AG09309 (cell line): ENCODE measurements around the gene ARNT2.

Source experiments
- DNase-seq: peaks from one replicate; pipeline ENCODE4 v3.0.0-alpha.2; 2010; ENCODE audit warnings: low read depth
- H3K4me3 ChIP-seq: 2 replicates; pipeline ENCODE4 v1.5.1; 2011; ENCODE audit warnings: mild to moderate bottlenecking, low read depth, low read length, moderate library complexity; ENCODE audit not compliant: control insufficient read depth
- CTCF ChIP-seq: IDR thresholded peaks from 2 replicates; pipeline ENCODE4 v1.5.1; 2011; ENCODE audit warnings: mild to moderate bottlenecking, low read depth, low read length, inconsistent platforms; ENCODE audit not compliant: insufficient read depth, control insufficient read depth; ENCODE audit errors: missing control alignments

Gene ARNT2

GRCh38 chr15:80577552-80578205, 173.5 kb downstream of the ARNT2 start:
- DNase-seq = no peak
- no peak overlapping the region for H3K4me3 ChIP-seq
- no peak for TF ChIP-seq CTCF

- no peak for DNase-seq
- no peak overlapping the region for H3K4me3 ChIP-seq
- no peak for TF ChIP-seq CTCF
Observed at GRCh38 chr15:80578206-80578595, 174.0 kb downstream of the ARNT2 start.

GRCh38 chr15:80578871-80579270, 174.7 kb downstream of the ARNT2 start:
- no peak for TF ChIP-seq CTCF
- no peak overlapping the region for H3K4me3 ChIP-seq
- no peak for DNase-seq

GRCh38 chr15:80579611-80580010, 175.4 kb downstream of the ARNT2 start:
- no peak for TF ChIP-seq CTCF
- no peak for DNase-seq
- H3K4me3 ChIP-seq = no peak overlapping the region

GRCh38 chr15:80580106-80580505, 175.9 kb downstream of the ARNT2 start:
- peak; percentile 79 for DNase-seq

GRCh38 chr15:80580536-80581260, 176.5 kb downstream of the ARNT2 start:
- no peak for TF ChIP-seq CTCF
- no peak for DNase-seq
- no peak overlapping the region for H3K4me3 ChIP-seq

More at GRCh38 chr15:80580106-80580505, 175.9 kb downstream of the ARNT2 start:
- TF ChIP-seq CTCF = no peak
- H3K4me3 ChIP-seq = no peak overlapping the region

- DNase-seq = no peak
- H3K4me3 ChIP-seq = no peak overlapping the region
- no peak for TF ChIP-seq CTCF
Observed at GRCh38 chr15:80581976-80582375, 177.8 kb downstream of the ARNT2 start.
